Astrocyte (in vitro differentiated cells and primary cell): ENCODE measurements around the gene MYO5B.

Source experiments
- CTCF ChIP-seq: IDR thresholded peaks from 2 replicates; pipeline ENCODE4 v1.5.1; 2011; ENCODE audit warnings: low read depth, mild to moderate bottlenecking, inconsistent platforms, low read length, moderate library complexity; ENCODE audit not compliant: insufficient read depth
- EZH2 ChIP-seq: IDR thresholded peaks from 2 replicates; pipeline ENCODE4 v1.6.1; 2012; ENCODE audit warnings: mild to moderate bottlenecking, low read length, inconsistent platforms; ENCODE audit not compliant: insufficient read depth

DNA sequence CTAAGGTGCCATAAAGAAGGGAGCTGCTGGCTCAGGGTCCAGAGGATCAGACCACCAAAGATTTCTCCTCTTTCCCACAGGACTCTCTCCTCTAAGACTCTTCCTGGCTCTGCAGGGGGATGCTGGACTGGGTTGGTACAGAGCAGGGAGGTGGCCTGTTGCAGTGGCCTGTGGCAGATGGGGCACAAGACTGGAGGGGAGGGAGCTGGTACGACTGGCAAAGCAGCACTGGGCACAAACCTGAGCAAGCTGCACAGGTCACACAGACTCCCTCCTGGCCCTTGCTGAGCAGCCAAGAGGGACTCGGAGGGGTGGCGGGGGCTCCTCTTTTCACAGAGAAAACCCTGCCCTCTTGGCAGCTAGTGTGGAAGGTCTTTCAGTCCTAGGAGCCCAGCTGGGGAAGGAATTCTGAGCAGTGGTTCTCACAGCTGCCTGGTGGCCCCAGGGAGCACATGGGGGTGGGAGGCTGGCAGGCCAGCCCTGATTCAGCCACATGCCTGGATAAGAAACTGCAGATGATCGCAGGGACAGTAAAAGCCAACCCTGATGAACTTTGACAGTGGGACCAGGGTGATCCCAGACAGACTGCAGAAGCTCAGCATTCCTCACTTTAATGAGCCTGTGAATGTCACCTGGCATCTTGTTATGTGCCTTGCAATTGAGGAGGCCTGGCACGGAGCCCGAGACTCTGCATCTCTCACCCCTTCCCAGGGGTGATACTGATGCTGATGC is 349.2 kb downstream of the MYO5B start:
- TF ChIP-seq EZH2 (no peak), CTCF (no peak)
